ENCODE measurements around the gene ADRA1B. TPM values are rescaled to one million over a fixed set of nuclear protein-coding genes. Genes with fewer than 3 reads are reported as not detected.

The ADRA1B gene
- total RNA-seq, 1 donor from 2014 or later, result 1.9 TPM

- H3K27me3 Mint-ChIP-seq (ENCODE audit: low read depth, unreplicated experiment), result peaks cover 6% of the 10 kb centered on the region
- FAIRE-seq, result no peak
Measured at GRCh38 chr5:159891371-159891770, 24.9 kb upstream of the ADRA1B start.

GRCh38 chr5:159893040-159893695 is 23.1 kb upstream of the ADRA1B start:
- H3K4me2 ChIP-seq (ENCODE audit: low read length), result no peak overlapping the region
- H3K27me3 ChIP-seq (ENCODE audit: insufficient read depth, low read length), result no peaks in the 10 kb centered on the region
- no peak for FAIRE-seq
- H3K4me3 Mint-ChIP-seq (ENCODE audit: unreplicated experiment), result no peak overlapping the region
- H4K20me1 ChIP-seq (ENCODE audit: insufficient read depth, low read length), result no peaks in the 10 kb centered on the region
- H3K9me3 Mint-ChIP-seq (ENCODE audit: unreplicated experiment), result no peaks in the 10 kb centered on the region
- peaks cover 10% of the 10 kb centered on the region for H3K27me3 Mint-ChIP-seq (ENCODE audit: low read depth, unreplicated experiment)
- H3K4me3 ChIP-seq (ENCODE audit: insufficient read depth, low read depth, low read length), result no peak overlapping the region
- no peaks in the 10 kb centered on the region for H3K36me3 ChIP-seq (ENCODE audit: insufficient read depth, low read length)
- no peak overlapping the region for H3K9ac ChIP-seq (ENCODE audit: low read length)
- H3K27ac Mint-ChIP-seq (ENCODE audit: unreplicated experiment), result no peak overlapping the region
- no peaks in the 10 kb centered on the region for H3K36me3 Mint-ChIP-seq (ENCODE audit: low read depth, unreplicated experiment)
- no peaks in the 10 kb centered on the region for H3K79me2 ChIP-seq (ENCODE audit: insufficient read depth, low read length)
- no peak overlapping the region for H2AFZ ChIP-seq (ENCODE audit: low read depth, low read length)
- peaks cover 15% of the 10 kb centered on the region for H3K4me1 Mint-ChIP-seq (ENCODE audit: low read depth, unreplicated experiment)
- DNase-seq (ENCODE audit: low read depth), result no peak
- no peak overlapping the region for H3K27ac ChIP-seq (ENCODE audit: low read depth, low read length)
- no peaks in the 10 kb centered on the region for H3K4me1 ChIP-seq (ENCODE audit: insufficient read depth, low read length)
- H3K9me3 ChIP-seq (ENCODE audit: insufficient read depth, low read depth, low read length), result no peaks in the 10 kb centered on the region
- TF ChIP-seq EZH2 (IDR thresholded peaks at IDR 0.05; ENCODE audit: insufficient read depth, low read length) (no peak), CTCF (IDR thresholded peaks at IDR 0.05; ENCODE audit: insufficient read depth, low read depth, low read length) (no peak)

More at GRCh38 chr5:159891371-159891770, 24.9 kb upstream of the ADRA1B start:
- no peaks in the 10 kb centered on the region for H3K27me3 ChIP-seq (ENCODE audit: insufficient read depth, low read length)
- no peak overlapping the region for H3K27ac Mint-ChIP-seq (ENCODE audit: unreplicated experiment)
- H3K4me3 Mint-ChIP-seq (ENCODE audit: unreplicated experiment), result no peak overlapping the region
- no peaks in the 10 kb centered on the region for H3K9me3 ChIP-seq (ENCODE audit: insufficient read depth, low read depth, low read length)
- no peaks in the 10 kb centered on the region for H3K4me1 ChIP-seq (ENCODE audit: insufficient read depth, low read length)
- H3K79me2 ChIP-seq (ENCODE audit: insufficient read depth, low read length), result no peaks in the 10 kb centered on the region
- H3K27ac ChIP-seq (ENCODE audit: low read depth, low read length), result no peak overlapping the region
- H3K9me3 Mint-ChIP-seq (ENCODE audit: unreplicated experiment), result no peaks in the 10 kb centered on the region
- TF ChIP-seq EZH2 (IDR thresholded peaks at IDR 0.05; ENCODE audit: insufficient read depth, low read length), result no peak
- no peak for TF ChIP-seq CTCF (IDR thresholded peaks at IDR 0.05; ENCODE audit: insufficient read depth, low read depth, low read length)
- no peak overlapping the region for H3K4me2 ChIP-seq (ENCODE audit: low read length)
- H3K4me1 Mint-ChIP-seq (ENCODE audit: low read depth, unreplicated experiment), result peaks cover 11% of the 10 kb centered on the region
- H3K4me3 ChIP-seq (ENCODE audit: insufficient read depth, low read depth, low read length), result no peak overlapping the region
- no peaks in the 10 kb centered on the region for H4K20me1 ChIP-seq (ENCODE audit: insufficient read depth, low read length)
- H3K36me3 ChIP-seq (ENCODE audit: insufficient read depth, low read length), result no peaks in the 10 kb centered on the region
- H3K36me3 Mint-ChIP-seq (ENCODE audit: low read depth, unreplicated experiment), result no peaks in the 10 kb centered on the region
- H3K9ac ChIP-seq (ENCODE audit: low read length), result no peak overlapping the region
- no peak overlapping the region for H2AFZ ChIP-seq (ENCODE audit: low read depth, low read length)
- DNase-seq (ENCODE audit: low read depth), result no peak

- Mint-ChIP-seq H3K36me3 (ENCODE audit: low read depth, unreplicated experiment) (no peaks in the 10 kb centered on the region), H3K27me3 (ENCODE audit: low read depth, unreplicated experiment) (peaks cover 5% of the 10 kb centered on the region), H3K4me1 (ENCODE audit: low read depth, unreplicated experiment) (peaks cover 17% of the 10 kb centered on the region), H3K9me3 (ENCODE audit: unreplicated experiment) (no peaks in the 10 kb centered on the region), H3K4me3 (ENCODE audit: unreplicated experiment) (no peak overlapping the region), H3K27ac (ENCODE audit: unreplicated experiment) (no peak overlapping the region)
- Histone ChIP-seq H4K20me1 (ENCODE audit: insufficient read depth, low read length) (no peaks in the 10 kb centered on the region), H3K79me2 (ENCODE audit: insufficient read depth, low read length) (no peaks in the 10 kb centered on the region), H3K4me2 (ENCODE audit: low read length) (no peak overlapping the region), H3K27me3 (ENCODE audit: insufficient read depth, low read length) (no peaks in the 10 kb centered on the region), H3K9me3 (ENCODE audit: insufficient read depth, low read depth, low read length) (no peaks in the 10 kb centered on the region), H3K27ac (ENCODE audit: low read depth, low read length) (no peak overlapping the region), H3K9ac (ENCODE audit: low read length) (no peak overlapping the region), H3K4me3 (ENCODE audit: insufficient read depth, low read depth, low read length) (no peak overlapping the region), H3K36me3 (ENCODE audit: insufficient read depth, low read length) (no peaks in the 10 kb centered on the region), H3K4me1 (ENCODE audit: insufficient read depth, low read length) (peaks cover under 1% of the 10 kb centered on the region), H2AFZ (ENCODE audit: low read depth, low read length) (no peak overlapping the region)
- DNase-seq (ENCODE audit: low read depth) (no peak), FAIRE-seq (no peak)
- TF ChIP-seq EZH2 (IDR thresholded peaks at IDR 0.05; ENCODE audit: insufficient read depth, low read length) (no peak), CTCF (IDR thresholded peaks at IDR 0.05; ENCODE audit: insufficient read depth, low read depth, low read length) (no peak)
Measured at GRCh38 chr5:159894149-159894720, 22.0 kb upstream of the ADRA1B start.
